HL-60 (cell line): ENCODE results near the gene ZNF692.

ENCODE experiments used
- CTCF ChIP-seq: IDR thresholded peaks from one replicate; pipeline ENCODE4 v1.5.1; 2011; ENCODE audit warnings: low read length, control low read depth, inconsistent platforms; ENCODE audit not compliant: insufficient read depth
- GABPA ChIP-seq: IDR thresholded peaks from 2 replicates; pipeline ENCODE4 v1.6.1; 2012; ENCODE audit warnings: low read depth
- POLR2AphosphoS5 ChIP-seq: IDR thresholded peaks from 2 replicates; pipeline ENCODE4 v1.6.1; 2012; ENCODE audit warnings: low read depth
- REST ChIP-seq: IDR thresholded peaks from 2 replicates; pipeline ENCODE4 v1.6.1; 2012; ENCODE audit warnings: low read depth; ENCODE audit not compliant: insufficient replicate concordance

GRCh38 chr1:248844526-248844925, 14.4 kb downstream of the ZNF692 start:
- TF ChIP-seq CTCF (no peak), POLR2AphosphoS5 (no peak), REST (no peak), GABPA (no peak)
